ENCODE data around the gene KAZN.

The KAZN gene

DNA sequence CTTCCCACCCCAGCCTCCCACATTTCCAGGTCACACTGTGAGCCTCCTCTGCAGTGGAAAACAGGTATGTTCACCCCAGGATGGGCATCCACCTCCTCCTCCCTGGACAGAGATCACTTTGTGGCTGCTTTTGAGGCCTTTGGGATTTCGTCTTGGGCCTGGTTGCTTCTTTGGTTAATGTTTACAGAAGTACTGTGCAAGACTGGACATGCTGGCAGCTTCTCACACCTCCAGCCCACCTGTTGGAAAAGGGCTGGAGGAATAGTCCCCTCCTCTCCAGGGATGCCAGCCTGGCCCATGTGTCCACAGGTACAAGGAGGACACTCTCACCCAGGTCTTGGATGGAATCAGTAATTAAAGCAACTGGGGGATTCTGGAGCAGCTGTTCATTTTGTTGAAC is 56.1 kb downstream of the KAZN start:
- DNase-seq (ENCODE audit: low read depth), result no peak
- no peak overlapping the region for H3K4me3 ChIP-seq (ENCODE audit: low read depth, low read length)
- TF ChIP-seq, protein P1, sequence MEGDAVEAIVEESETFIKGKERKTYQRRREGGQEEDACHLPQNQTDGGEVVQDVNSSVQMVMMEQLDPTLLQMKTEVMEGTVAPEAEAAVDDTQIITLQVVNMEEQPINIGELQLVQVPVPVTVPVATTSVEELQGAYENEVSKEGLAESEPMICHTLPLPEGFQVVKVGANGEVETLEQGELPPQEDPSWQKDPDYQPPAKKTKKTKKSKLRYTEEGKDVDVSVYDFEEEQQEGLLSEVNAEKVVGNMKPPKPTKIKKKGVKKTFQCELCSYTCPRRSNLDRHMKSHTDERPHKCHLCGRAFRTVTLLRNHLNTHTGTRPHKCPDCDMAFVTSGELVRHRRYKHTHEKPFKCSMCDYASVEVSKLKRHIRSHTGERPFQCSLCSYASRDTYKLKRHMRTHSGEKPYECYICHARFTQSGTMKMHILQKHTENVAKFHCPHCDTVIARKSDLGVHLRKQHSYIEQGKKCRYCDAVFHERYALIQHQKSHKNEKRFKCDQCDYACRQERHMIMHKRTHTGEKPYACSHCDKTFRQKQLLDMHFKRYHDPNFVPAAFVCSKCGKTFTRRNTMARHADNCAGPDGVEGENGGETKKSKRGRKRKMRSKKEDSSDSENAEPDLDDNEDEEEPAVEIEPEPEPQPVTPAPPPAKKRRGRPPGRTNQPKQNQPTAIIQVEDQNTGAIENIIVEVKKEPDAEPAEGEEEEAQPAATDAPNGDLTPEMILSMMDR (IDR thresholded peaks at IDR 0.05; ENCODE audit: low read depth, low read length, missing control alignments), result no peak

DNA sequence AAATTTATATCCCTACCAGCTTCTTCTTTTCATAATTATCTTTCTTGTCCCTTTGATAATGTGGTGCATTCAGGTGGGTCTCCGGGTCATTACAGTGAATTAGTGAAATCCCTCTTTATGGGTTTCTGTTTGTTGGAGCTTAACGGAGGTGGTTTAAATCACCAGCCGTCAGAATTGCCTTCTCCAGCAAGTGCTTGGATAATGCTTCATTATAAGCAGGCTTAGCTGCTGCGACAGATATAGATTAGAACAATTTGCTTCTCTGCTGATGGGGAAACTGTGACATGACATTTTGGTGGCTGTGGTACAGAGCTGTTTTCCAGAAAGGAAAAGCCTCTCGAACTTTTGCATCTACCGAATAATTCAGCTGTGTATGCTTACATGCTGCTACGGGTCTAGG is 56.9 kb downstream of the KAZN start:
- TF ChIP-seq, protein P1 (IDR thresholded peaks at IDR 0.05; ENCODE audit: low read depth, low read length, missing control alignments), result no peak
- DNase-seq (ENCODE audit: low read depth), result no peak
- no peak overlapping the region for H3K4me3 ChIP-seq (ENCODE audit: low read depth, low read length)

DNA sequence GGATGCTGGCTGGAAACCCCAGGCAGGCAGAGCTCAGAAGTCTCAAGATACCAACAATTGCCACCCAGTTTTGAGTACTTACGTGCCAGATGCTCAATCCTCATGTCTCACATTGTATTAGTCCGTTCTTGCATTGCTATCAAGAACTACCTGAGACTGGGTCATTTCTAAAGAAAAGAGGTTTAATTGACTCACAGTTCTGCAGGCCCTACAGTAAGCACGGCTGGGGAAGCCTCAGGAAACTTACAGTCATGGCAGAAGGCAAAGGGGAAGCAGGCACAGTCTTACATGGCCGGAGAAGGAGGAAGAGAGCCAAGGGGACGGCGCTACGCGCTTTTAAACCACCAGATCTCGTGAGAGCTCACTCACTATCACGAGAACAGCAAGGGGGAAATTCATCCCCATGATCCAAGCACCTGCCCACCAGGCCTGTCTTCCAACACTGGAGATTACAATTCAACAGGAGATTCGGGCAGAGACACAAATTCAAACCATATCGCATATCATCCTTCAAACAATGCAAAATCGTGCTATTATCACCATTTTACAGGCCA is 58.0 kb downstream of the KAZN start:
- no peak for DNase-seq (ENCODE audit: low read depth)
- no peak overlapping the region for H3K4me3 ChIP-seq (ENCODE audit: low read depth, low read length)
- TF ChIP-seq, protein P1 (IDR thresholded peaks at IDR 0.05; ENCODE audit: low read depth, low read length, missing control alignments), result no peak

GRCh38 chr1:14658642-14659041 is 60.2 kb downstream of the KAZN start:
- no peak for DNase-seq (ENCODE audit: low read depth)
- TF ChIP-seq, protein P1 (IDR thresholded peaks at IDR 0.05; ENCODE audit: low read depth, low read length, missing control alignments), result no peak
- H3K4me3 ChIP-seq (ENCODE audit: low read depth, low read length), result no peak overlapping the region

DNA sequence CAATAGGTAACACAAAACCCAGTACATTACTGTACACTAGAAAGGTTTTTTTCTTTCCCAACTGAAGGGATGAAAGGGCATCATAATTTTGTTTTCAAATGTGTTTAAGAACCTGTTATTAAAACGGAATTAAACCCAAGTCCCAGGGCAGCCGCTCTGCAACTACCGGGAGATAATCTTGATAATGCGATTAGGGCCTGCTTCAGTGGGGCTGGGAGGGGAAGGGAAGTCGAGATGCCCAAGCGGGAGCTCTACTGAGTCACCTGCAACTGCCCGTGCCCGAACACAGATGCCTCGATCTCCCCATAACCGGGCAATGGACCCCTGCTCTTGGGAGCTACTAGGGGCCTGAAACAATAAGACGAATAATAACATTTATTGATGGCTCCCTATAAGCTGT is 61.4 kb downstream of the KAZN start:
- no peak for DNase-seq (ENCODE audit: low read depth)
- H3K4me3 ChIP-seq (ENCODE audit: low read depth, low read length), result no peak overlapping the region
- TF ChIP-seq, protein P1 (IDR thresholded peaks at IDR 0.05; ENCODE audit: low read depth, low read length, missing control alignments), result no peak

- no peak for DNase-seq (ENCODE audit: low read depth)
- TF ChIP-seq, protein P1 (IDR thresholded peaks at IDR 0.05; ENCODE audit: low read depth, low read length, missing control alignments), result no peak
- H3K4me3 ChIP-seq (ENCODE audit: low read depth, low read length), result no peak overlapping the region
These were observed 62.3 kb downstream of the KAZN start for GRCh38 chr1:14660801-14661200.

GRCh38 chr1:14661222-14661621 is 62.7 kb downstream of the KAZN start:
- H3K4me3 ChIP-seq (ENCODE audit: low read depth, low read length), result no peak overlapping the region
- DNase-seq (ENCODE audit: low read depth), result no peak
- TF ChIP-seq, protein P1 (IDR thresholded peaks at IDR 0.05; ENCODE audit: low read depth, low read length, missing control alignments), result no peak

All from GM12864 (cell line).